Peyer's patch (tissue), 4 donors: ENCODE measurements around the gene TRMT44.

Experiments
- POLR2A ChIP-seq, 2 donors: fragments of 450-650 bp; IDR thresholded peaks; one replicate each; pipeline ENCODE4 v1.5.1; 2017; ENCODE audit warnings: antibody characterized with exemption in 2 of 2, mild to moderate bottlenecking in 2 of 2, moderate library complexity in 2 of 2
- TF ChIP-seq, protein P1 (sequence below), 6 experiments: fragments of 450-650 bp in 4 of 6; fragments of 200-600 bp in 2 of 6; sonication (generic) in 1 of 6; IDR thresholded peaks; one replicate each; pipeline ENCODE4 v1.5.1; 2017 to 2019; ENCODE audit warnings: antibody characterized with exemption in 6 of 6, mild to moderate bottlenecking in 3 of 6, moderate library complexity in 1 of 6

DNA sequence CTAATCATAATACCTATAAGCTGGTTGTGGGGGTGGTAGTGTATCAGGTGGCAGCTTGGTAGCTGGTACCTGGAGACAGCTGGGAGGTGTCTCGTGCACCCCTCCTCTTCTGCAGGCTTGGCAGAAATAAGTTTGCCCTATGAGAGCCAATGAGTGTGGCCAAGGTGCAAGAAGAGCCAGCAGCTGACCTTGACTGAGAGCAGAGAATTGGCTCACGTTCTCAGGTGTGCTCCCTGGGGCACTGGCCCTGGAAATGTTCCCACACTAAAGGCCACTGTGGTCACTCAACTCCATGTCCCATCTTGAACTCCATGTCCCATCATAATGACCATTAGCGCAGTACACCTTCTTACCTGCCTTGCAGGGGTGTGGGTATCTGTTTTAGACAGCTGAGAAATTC lies 13.4 kb downstream of the TRMT44 start:
- TF ChIP-seq POLR2A (IDR thresholded peaks at IDR 0.05) = no peak
- TF ChIP-seq, protein P1, sequence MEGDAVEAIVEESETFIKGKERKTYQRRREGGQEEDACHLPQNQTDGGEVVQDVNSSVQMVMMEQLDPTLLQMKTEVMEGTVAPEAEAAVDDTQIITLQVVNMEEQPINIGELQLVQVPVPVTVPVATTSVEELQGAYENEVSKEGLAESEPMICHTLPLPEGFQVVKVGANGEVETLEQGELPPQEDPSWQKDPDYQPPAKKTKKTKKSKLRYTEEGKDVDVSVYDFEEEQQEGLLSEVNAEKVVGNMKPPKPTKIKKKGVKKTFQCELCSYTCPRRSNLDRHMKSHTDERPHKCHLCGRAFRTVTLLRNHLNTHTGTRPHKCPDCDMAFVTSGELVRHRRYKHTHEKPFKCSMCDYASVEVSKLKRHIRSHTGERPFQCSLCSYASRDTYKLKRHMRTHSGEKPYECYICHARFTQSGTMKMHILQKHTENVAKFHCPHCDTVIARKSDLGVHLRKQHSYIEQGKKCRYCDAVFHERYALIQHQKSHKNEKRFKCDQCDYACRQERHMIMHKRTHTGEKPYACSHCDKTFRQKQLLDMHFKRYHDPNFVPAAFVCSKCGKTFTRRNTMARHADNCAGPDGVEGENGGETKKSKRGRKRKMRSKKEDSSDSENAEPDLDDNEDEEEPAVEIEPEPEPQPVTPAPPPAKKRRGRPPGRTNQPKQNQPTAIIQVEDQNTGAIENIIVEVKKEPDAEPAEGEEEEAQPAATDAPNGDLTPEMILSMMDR (IDR thresholded peaks at IDR 0.05) = no peak
